ENCODE measurements around the gene MAPK12.
A peak's percentile ranks its signal among the peaks of the same experiment; 100 is the strongest.

Gene MAPK12

GRCh38 chr22:50209893-50210292 is 51.6 kb downstream of the MAPK12 start:
- Histone ChIP-seq H2BK120ac (ENCODE audit: low read depth, low read length) (no peak overlapping the region), H3K27me3 (ENCODE audit: control insufficient read depth in 3 of 3, insufficient read depth in 3 of 3, low read depth in 1 of 3, low read length in 3 of 3) (no peaks in the 10 kb centered on the region), H3K4me3 (ENCODE audit: low read length in 2 of 2) (no peak overlapping the region), H2AFZ (ENCODE audit: low read length) (no peak overlapping the region), H2AK5ac (ENCODE audit: low read depth, low read length) (no peak overlapping the region), H2BK5ac (ENCODE audit: low read length) (no peak overlapping the region), H3K4me2 (ENCODE audit: insufficient read depth, low read length, poor library complexity, severe bottlenecking) (no peak overlapping the region), H3K14ac (ENCODE audit: low read length) (no peak overlapping the region), H3K27ac (replicated peaks; ENCODE audit: low read length) (no peak overlapping the region), H3K18ac (ENCODE audit: low read length) (no peak overlapping the region), H2BK12ac (ENCODE audit: low read length) (no peak overlapping the region), H3K36me3 (replicated peaks in 1 of 2; ENCODE audit: control insufficient read depth in 2 of 2, insufficient read depth in 2 of 2, low read length in 2 of 2) (peaks cover 36 to 78% of the 10 kb centered on the region in 2 donors), H4K8ac (ENCODE audit: low read depth, low read length) (no peak overlapping the region), H3K79me1 (ENCODE audit: low read depth, low read length) (peaks cover 5% of the 10 kb centered on the region), H3K23ac (ENCODE audit: low read depth, low read length, poor library complexity) (no peak overlapping the region), H3K9ac (ENCODE audit: low read depth, low read length, poor library complexity) (peak overlapping the region; percentile 72), H3K9me3 (replicated peaks in 1 of 2; ENCODE audit: control insufficient read depth in 2 of 2, insufficient read depth in 1 of 2, low read depth in 1 of 2, low read length in 2 of 2) (peaks cover 0 to 2% of the 10 kb centered on the region in 2 donors), H3K4ac (ENCODE audit: low read length) (no peak overlapping the region), H2BK15ac (ENCODE audit: low read length) (no peak overlapping the region), H4K91ac (ENCODE audit: low read depth, low read length, poor library complexity) (no peak overlapping the region), H3K4me1 (ENCODE audit: control insufficient read depth in 2 of 2, insufficient read depth in 1 of 2, low read depth in 1 of 2, low read length in 2 of 2) (peaks cover 0 to 8% of the 10 kb centered on the region in 2 donors)
- no peak for DNase-seq (ENCODE audit: low spot score)
- no CpG with 5 or more reads among the region's 20 CpGs for WGBS, 2 donors (ENCODE audit: extremely low coverage in 2 of 2, insufficient read length in 2 of 2, insufficient replicate concordance in 1 of 2)

DNA sequence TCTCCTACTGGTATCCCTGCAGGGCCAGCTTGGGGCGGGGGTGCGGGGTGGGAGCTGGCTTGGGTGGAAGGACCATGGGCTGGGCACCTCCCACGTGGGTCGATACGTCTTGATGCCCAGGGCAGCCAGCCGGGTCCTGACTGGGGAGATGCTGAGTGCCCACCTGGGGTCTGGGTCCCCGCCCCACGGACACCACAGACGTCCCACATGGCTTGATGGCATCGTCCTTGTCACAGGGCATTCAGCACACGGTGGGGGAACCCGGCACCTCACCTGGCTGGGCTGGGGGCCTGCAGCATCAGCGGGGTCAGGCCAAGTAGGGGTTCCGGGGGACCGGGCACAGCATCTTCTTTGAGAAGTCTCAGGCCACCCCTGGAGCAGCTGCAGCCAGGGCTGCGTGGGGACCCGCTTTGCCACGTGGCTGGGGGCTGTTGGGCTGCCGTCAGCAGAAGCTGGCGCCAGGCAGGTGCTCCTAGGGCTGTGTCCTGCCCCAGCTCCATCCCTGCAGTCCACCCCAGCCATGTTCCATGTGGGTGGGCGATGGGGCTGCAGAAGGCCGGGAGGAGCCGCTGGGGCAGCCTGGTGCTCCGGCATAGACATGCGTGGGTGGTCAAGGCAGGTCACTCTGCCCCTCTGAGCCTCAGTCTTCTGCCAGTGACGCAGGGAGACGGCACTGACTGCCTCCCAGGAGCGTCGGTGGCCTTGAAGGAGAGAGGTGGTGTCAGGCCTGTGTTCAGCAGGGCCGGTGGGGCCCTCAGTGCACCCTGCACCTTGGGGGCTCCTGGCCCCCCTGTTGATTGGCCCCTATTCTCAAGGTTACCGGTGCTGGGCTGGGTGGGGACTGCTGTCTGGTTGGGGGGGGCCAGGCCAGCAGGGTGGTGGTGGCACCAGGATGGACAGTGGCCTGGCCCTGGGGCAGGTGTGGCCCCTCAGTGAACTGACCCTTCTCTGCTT is 52.3 kb downstream of the MAPK12 start:
- no peak for DNase-seq (ENCODE audit: low spot score)
- H2BK12ac ChIP-seq (ENCODE audit: low read length) = no peak overlapping the region
- H3K27ac ChIP-seq (replicated peaks; ENCODE audit: low read length) = no peak overlapping the region
- no peak overlapping the region for H2AK5ac ChIP-seq (ENCODE audit: low read depth, low read length)
- H3K9me3 ChIP-seq (replicated peaks in 1 of 2; ENCODE audit: control insufficient read depth in 2 of 2, insufficient read depth in 1 of 2, low read depth in 1 of 2, low read length in 2 of 2) = peaks cover 0 to 2% of the 10 kb centered on the region in 2 donors
- H3K79me1 ChIP-seq (ENCODE audit: low read depth, low read length) = peaks cover 5% of the 10 kb centered on the region
- H3K23ac ChIP-seq (ENCODE audit: low read depth, low read length, poor library complexity) = peak overlapping the region; percentile 43
- no peak overlapping the region for H2AFZ ChIP-seq (ENCODE audit: low read length)
- H3K14ac ChIP-seq (ENCODE audit: low read length) = no peak overlapping the region
- no peak overlapping the region for H4K91ac ChIP-seq (ENCODE audit: low read depth, low read length, poor library complexity)
- peaks cover 34 to 78% of the 10 kb centered on the region in 2 donors for H3K36me3 ChIP-seq (replicated peaks in 1 of 2; ENCODE audit: control insufficient read depth in 2 of 2, insufficient read depth in 2 of 2, low read length in 2 of 2)
- H3K4me3 ChIP-seq (ENCODE audit: low read length in 2 of 2) = no peak overlapping the region
- no peak overlapping the region for H2BK5ac ChIP-seq (ENCODE audit: low read length)
- WGBS, 2 donors (ENCODE audit: extremely low coverage in 2 of 2, insufficient read length in 2 of 2, insufficient replicate concordance in 1 of 2) = no CpG with 5 or more reads among the region's 31 CpGs
- peak overlapping the region; percentile 74 for H3K9ac ChIP-seq (ENCODE audit: low read depth, low read length, poor library complexity)
- H3K18ac ChIP-seq (ENCODE audit: low read length) = peak overlapping the region; percentile 21
- H3K4me2 ChIP-seq (ENCODE audit: insufficient read depth, low read length, poor library complexity, severe bottlenecking) = no peak overlapping the region
- H2BK15ac ChIP-seq (ENCODE audit: low read length) = no peak overlapping the region
- H3K27me3 ChIP-seq (ENCODE audit: control insufficient read depth in 3 of 3, insufficient read depth in 3 of 3, low read depth in 1 of 3, low read length in 3 of 3) = no peaks in the 10 kb centered on the region
- H2BK120ac ChIP-seq (ENCODE audit: low read depth, low read length) = no peak overlapping the region
- no peak overlapping the region for H3K4ac ChIP-seq (ENCODE audit: low read length)
- peak overlapping the region; percentile 23 for H4K8ac ChIP-seq (ENCODE audit: low read depth, low read length)
- H3K4me1 ChIP-seq (ENCODE audit: control insufficient read depth in 2 of 2, insufficient read depth in 1 of 2, low read depth in 1 of 2, low read length in 2 of 2) = peaks cover 0 to 8% of the 10 kb centered on the region in 2 donors

DNA sequence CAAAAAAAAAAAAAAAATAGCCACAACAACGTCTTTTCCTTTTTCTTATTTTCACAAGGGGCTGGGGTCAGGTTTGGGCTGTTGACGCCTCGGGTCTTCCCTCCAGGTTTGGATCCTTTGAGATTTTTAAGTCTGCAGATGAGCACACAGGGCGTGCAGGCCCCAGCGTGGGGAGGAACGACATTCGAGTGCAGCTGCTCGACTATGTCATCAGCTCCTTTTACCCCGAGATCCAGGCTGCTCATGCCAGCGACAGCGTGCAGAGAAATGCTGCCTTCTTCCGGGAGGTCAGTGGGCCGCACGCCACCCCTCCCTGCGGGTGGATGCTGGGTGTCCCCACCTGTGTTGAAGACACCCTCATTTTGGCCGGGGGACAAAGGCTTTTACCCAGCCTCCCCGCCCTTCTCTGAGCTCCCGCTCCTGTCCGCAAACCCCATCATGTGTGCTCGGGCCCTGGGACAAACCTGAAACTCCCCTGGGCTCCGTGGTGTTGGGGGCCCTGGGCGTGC is 53.0 kb downstream of the MAPK12 start:
- no CpG with 5 or more reads among the region's 22 CpGs for WGBS, 2 donors (ENCODE audit: extremely low coverage in 2 of 2, insufficient read length in 2 of 2, insufficient replicate concordance in 1 of 2)

More for the DNA sequence above, 53.0 kb downstream of the MAPK12 start:
- Histone ChIP-seq H2BK120ac (ENCODE audit: low read depth, low read length) (no peak overlapping the region), H2BK12ac (ENCODE audit: low read length) (no peak overlapping the region), H3K14ac (ENCODE audit: low read length) (no peak overlapping the region), H3K36me3 (replicated peaks in 1 of 2; ENCODE audit: control insufficient read depth in 2 of 2, insufficient read depth in 2 of 2, low read length in 2 of 2) (peaks cover 35 to 77% of the 10 kb centered on the region in 2 donors), H3K4me2 (ENCODE audit: insufficient read depth, low read length, poor library complexity, severe bottlenecking) (no peak overlapping the region), H2AK5ac (ENCODE audit: low read depth, low read length) (no peak overlapping the region), H3K4me3 (ENCODE audit: low read length in 2 of 2) (no peak overlapping the region), H3K18ac (ENCODE audit: low read length) (no peak overlapping the region), H4K91ac (ENCODE audit: low read depth, low read length, poor library complexity) (no peak overlapping the region), H3K9ac (ENCODE audit: low read depth, low read length, poor library complexity) (no peak overlapping the region), H3K4me1 (ENCODE audit: control insufficient read depth in 2 of 2, insufficient read depth in 1 of 2, low read depth in 1 of 2, low read length in 2 of 2) (peaks cover 0 to 8% of the 10 kb centered on the region in 2 donors), H3K9me3 (replicated peaks in 1 of 2; ENCODE audit: control insufficient read depth in 2 of 2, insufficient read depth in 1 of 2, low read depth in 1 of 2, low read length in 2 of 2) (peaks cover 2 to 4% of the 10 kb centered on the region in 2 donors), H2BK5ac (ENCODE audit: low read length) (no peak overlapping the region), H3K79me1 (ENCODE audit: low read depth, low read length) (peaks cover 5% of the 10 kb centered on the region), H3K27ac (replicated peaks; ENCODE audit: low read length) (no peak overlapping the region), H2BK15ac (ENCODE audit: low read length) (no peak overlapping the region), H2AFZ (ENCODE audit: low read length) (no peak overlapping the region), H3K23ac (ENCODE audit: low read depth, low read length, poor library complexity) (no peak overlapping the region), H3K27me3 (ENCODE audit: control insufficient read depth in 3 of 3, insufficient read depth in 3 of 3, low read depth in 1 of 3, low read length in 3 of 3) (no peaks in the 10 kb centered on the region), H3K4ac (ENCODE audit: low read length) (no peak overlapping the region), H4K8ac (ENCODE audit: low read depth, low read length) (no peak overlapping the region)
- no peak for DNase-seq (ENCODE audit: low spot score)

Measured in neuronal stem cell (in vitro differentiated cells).